Heart left ventricle (tissue), 13 donors: ENCODE data around the gene SENP5.
"Not testable (repeated sequence)": the region's sequence is repeated elsewhere in the genome, so short reads cannot be mapped to it uniquely, and the experiment has no call there.

Experiments used
- CTCF ChIP-seq, 12 donors: fragments of 200-600 bp; sonication (generic) in 4 of 12; IDR thresholded peaks; one replicate each; pipeline versions ENCODE4 v1.5.0 to v1.8.0; 2018 to 2022; ENCODE audit warnings: antibody characterized with exemption in 12 of 12, mild to moderate bottlenecking in 5 of 12
- POLR2A ChIP-seq, 2 donors: fragments of 450-650 bp; IDR thresholded peaks; one replicate each; pipeline ENCODE4 v1.6.1; 2017; ENCODE audit warnings: antibody characterized with exemption in 2 of 2, mild to moderate bottlenecking in 2 of 2, moderate library complexity in 2 of 2
- donor health status: ischemic (EF 13 %, LVEDD 7.1; RV severe dilation, severe dysfunction).
- donor health status: DM: no; HTN: yes; CAD: no.
- donor health status: DM: no; HTN: no; CAD: no.
- donor health status: ischemic (EF 25% LVEDD 6.9; RV normal size, moderate dysfunction).
- donor health status: ischemic (EF 25% LVEDD 5.7; RV mildly dilated, moderate dysfunction).
- donor health status: ischemic (EF 35%, LVEDD 5.7; RV mildly dilated, moderate dysfunction).
- donor health status: nonischemic (EF 11% LVEDD 7.7; RV severe dilation, severe dysfunction).
- donor health status: DM: yes; HTN: yes; CAD: no.
- donor health status: PGD.
- donor health status: ischemic (EF 29% LVEDD 5.4; RV normal size, mild dysfunction).
- donor health status: nonischemic (EF 23%, LVEDD 6.1; RV moderate dilation, normal function).

- TF ChIP-seq CTCF, POLR2A (IDR thresholded peaks at IDR 0.05): not testable (repeated sequence)
Measured at GRCh38 chr3:196836626-196837025, 31.1 kb upstream of the SENP5 start.
